GM19397 (cell line): ENCODE data around the gene WDR81.

Source experiments
- ATAC-seq: cut with Tn5 transposase; IDR thresholded peaks from one replicate; pipeline ENCODE4 v1.9.1; 2021; ENCODE audit warnings: mild to moderate bottlenecking, moderate library complexity; ENCODE audit not compliant: unreplicated experiment

WDR81 gene

DNA sequence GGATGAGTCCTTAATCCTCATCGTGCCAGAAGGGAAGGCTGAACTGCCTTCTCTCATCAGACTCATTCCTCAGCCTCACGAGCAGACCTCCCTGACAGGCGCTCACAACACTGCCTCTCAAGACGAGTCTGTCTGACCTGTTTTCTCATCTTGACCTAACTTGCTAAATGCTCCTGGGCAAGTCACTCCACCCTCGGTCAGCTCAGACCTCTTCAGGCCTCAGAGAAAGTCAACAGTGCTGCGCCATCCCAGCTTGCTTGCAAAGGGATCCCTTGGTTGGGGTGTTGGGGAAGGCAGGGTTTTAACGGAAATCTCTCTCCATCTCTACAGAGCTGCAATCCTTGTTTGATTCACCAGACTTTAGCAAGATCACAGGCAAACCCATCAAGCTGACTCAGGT is 52.4 kb downstream of the WDR81 start:
- ATAC-seq, result no peak

DNA sequence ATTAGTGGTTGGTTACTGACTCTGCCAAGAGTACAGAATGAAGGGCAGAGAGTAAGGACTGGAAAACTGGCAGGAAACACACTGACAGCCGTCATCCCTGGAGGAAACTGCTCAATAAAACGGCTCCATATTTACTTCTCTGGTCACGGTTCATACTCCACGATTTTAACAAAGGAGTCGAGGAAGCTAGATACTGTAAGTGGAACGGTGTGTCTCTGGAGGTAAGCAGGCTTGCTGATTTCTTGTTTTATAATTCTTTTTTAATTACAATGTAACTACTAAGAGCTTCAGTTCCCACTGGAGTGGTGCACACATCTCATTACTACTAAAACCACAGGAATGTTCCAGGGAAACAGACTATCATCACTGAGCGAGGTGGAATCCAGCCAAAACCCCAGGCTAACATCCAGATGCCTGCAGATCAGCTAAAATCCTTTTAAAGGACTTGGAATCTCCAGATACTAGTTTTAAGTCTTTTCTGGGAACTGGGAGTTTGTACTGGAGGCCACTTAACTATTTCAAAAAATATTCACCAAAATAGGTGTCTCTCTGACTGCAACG is 55.1 kb downstream of the WDR81 start:
- no peak for ATAC-seq

DNA sequence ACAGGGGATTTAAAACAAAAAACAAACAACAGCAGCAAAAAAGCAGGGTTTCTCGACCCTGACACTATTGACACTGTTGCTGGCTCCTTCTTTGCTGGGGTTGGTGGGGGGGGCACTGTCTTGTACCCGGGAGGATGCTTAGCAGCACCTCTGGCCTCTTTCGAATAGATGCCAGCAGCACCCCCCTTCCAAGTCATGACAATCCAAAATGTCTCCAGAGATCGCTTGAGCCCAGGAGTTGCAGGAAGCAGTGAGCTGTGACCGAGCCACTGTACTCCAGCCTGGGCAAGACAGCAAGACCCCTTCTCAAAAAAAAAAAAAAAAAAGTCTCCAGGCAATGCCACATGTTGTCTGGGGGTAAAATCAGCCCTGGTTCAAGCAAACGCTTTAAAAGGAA is 57.7 kb downstream of the WDR81 start:
- ATAC-seq, result no peak

DNA sequence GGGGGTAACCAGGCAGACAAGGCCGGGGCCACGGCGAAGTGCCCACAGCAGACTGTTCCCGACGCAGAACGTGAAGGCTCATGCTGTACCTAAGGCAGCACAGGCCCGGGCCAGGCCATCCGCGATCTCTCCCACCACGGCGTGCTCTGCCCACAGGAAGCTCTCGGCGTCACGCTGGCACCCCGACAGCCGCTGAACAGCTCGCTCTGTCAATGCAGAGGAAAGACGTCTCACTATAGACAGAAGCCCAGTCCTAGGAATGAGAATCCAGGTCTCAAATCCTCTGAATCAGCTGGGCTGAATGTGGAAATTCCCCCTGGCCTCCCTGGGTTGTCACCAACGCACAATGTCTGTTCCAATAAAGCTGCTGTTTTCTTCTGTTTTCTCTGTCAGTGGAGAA is 58.8 kb downstream of the WDR81 start:
- no peak for ATAC-seq

DNA sequence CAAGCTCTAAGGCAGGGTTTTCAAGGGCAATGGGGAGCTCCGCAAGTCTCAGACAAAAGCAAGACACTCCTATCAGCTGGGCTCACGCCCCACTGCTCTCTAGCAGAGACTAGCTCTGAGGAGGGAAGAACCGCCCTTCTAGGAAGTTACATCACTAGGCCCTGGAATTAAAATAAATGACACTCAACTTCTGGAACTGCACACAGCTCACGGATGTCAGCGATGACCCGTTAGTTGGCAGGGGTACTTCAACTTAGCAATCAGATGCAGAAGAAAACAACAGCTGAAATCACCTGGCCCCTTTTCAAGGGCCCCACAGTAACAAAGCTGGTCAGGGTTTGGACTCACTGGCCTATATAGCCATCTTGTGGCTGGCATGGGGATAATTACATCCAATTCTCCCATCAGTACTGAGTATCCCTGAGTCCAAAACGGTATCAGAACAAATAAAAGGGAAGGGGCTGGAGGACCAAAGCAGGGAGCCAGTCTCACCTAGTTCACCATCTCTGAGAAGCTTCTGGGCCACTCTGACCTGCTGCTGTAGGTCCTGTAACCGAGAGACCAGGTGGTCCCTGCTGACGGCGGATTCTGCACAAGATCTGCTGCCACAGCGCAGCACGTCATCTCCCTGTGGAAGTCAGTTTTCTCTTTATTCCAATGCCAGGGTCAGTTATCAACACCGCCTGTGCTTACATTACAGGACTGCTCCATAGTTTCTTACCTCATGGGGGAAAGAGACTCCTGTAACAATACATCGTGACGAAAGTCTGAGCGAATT is 59.5 kb downstream of the WDR81 start:
- ATAC-seq, result no peak

DNA sequence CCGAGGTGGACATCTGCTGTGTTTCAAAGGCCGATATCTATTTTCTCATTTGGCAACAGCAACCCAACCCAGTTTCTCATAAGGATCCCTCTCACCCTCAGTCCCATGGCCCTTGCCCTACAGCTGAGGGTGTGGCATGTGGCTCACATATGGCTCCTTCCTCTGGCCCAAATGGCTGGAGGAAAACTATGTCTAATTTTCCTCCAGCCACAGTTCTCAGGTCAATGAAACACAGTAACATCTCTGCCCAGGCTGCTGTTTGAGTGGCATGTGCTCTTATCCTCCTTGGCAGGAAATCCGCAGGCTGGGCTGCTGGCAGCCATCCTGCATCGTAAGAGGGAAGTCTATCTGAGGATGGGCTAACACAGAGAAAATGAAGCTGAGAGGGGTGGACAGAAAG is 61.4 kb downstream of the WDR81 start:
- no peak for ATAC-seq

DNA sequence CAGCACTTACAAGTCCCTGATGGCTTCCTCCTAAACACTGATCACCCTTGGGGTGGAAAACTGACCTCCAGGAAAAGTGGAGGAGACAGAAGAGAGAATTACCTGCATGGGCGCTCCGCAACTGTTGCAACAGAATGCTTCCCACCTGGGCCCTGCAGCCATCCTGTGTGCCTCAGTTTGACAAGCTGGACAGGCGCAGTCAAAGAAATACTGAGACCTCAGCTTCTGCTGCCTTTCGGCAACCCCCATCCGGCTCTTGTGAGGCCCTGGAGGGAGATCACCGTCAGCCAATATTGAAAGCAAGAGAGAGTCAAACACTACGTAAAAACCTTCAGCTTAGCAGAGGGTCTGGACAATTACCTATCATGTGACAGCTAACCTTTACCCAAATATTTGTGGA is 62.2 kb downstream of the WDR81 start:
- ATAC-seq, result no peak

DNA sequence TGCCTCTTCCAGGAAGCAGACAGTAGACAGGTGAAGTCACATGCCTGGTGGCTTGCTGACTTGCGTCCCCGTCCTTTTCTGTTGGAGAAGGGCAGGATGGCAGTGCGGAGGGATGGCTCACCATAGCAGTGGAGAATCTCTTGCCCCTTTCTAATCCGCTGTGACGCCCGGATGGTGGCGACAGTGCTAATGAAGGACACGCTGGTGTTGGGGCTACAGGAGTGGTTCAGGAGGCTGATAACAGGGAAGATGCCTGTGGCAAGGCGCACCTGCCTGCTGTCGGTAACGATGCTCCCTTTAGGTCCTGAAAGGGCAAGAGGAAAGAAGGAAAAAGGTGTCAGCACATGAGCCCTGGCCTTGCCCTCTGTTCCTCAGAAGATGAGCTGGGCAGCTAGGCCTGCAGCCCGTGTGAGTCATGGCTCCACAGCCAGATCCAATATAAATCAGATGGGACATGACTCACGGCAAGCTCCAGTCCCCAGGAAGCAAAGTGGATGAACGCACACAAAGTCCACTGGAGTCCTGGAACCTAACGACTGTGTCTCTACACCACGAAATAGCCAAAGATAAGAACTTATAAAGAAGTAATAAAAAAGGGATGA is 62.9 kb downstream of the WDR81 start:
- no peak for ATAC-seq
